ENCODE data around the gene RHD. TPM values are rescaled to one million over a fixed set of nuclear protein-coding genes. Genes with fewer than 3 reads are reported as not detected.

The RHD gene
- total RNA-seq, 4 donors from 2014 or later, result not detected

DNA sequence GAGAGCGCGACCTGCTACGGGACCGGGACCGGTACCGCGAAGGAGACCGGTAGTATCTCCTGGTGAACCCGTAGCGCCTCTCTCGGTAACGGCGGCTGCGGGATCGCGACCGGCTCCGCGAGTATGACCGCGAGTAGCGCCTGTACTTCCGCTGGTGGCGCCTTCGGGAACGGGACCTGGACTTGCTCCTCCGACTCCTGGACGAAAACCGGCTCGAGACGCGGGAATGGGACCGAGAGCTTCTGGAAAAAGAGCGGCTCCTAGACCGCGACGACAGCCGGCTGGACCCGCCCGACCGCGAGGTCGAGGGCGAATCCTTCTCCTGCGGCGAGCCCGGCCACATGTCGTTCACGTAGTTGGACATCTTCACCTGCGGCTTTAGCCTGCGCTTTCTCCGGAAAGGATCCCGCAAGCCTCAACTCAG is 25.7 kb upstream of the RHD start:
- Histone ChIP-seq H3K4me1 (peaks cover 18 to 24% of the 10 kb centered on the region in 2 donors), H3K27ac (peak overlapping the region; percentile 94 to 98 (median 97)), H3K9me3 (no peaks in the 10 kb centered on the region), H3K36me3 (peaks cover 38 to 45% of the 10 kb centered on the region in 2 donors), H3K27me3 (no peaks in the 10 kb centered on the region), H3K4me3 (replicated peaks in 1 of 3) (peak overlapping the region; percentile 67 to 96 (median 92))
- WGBS, 2 donors, result 0% methylated on average over 15 to 18 of the region's 53 CpGs
- TF ChIP-seq CTCF (IDR thresholded peaks at IDR 0.05) (no peak), POLR2A (IDR thresholded peaks at IDR 0.05) (no peak)
- DNase-seq, result peak; percentile 19 to 25
- intact Hi-C loops (cut with DNase I), result no loop called here

DNA sequence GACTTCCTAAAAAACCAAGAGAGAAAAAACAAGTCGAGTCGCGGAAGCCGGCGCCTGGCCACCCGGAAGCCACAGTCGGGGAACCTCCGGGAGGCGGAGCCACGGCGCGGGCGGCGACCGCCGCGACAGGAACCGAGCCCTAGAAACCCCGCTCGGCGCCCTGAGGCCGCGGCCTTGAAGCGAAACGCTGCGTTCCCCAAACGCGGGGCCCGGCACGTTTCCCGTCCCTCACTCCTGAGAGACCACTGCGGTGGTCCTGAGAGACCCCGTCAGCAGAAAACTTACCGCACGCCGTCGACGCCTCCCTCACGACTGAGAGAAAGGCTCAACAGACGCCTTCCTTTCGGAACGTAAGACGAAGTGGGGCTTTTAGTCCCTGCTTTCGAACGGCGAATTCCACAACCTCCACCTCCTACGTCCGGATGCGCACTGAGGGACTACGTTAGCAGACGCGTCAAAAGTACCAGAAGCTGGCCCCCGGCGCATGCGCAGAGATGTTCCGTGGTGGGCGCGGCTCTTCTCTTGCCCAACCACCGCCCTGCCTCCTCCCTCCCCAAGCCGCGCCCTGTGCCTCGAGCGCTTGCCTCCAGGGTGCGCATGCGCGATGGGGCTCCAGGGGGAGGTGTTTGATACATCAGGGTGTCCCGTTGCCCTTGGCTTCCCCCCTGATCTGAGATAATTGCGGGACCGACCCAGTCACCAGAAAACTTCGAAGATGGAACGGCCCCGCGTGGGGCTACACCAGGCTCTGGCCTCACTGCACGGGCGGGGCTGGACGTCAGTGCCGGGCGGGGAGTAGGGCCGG is 25.1 kb upstream of the RHD start, which contains the start of gene RSRP1:
RSRP1 (minus strand) TSS at position 431 of the 805 bp plus-strand sequence. CDS start 491 bp downstream, outside the sequence.
- Histone ChIP-seq H3K27me3 (no peaks in the 10 kb centered on the region), H3K4me1 (peaks cover 18 to 24% of the 10 kb centered on the region in 2 donors), H3K27ac (peak within 1 kb of the TSS; percentile 94 to 98 (median 97)), H3K36me3 (peaks cover 32 to 39% of the 10 kb centered on the region in 2 donors), H3K9me3 (no peaks in the 10 kb centered on the region), H3K4me3 (replicated peaks in 1 of 3) (peak within 1 kb of the TSS; percentile 67 to 96 (median 92))
- WGBS, 2 donors, result 0% methylated on average over 37 to 41 of the region's 79 CpGs
- DNase-seq, result peak; percentile 99 to 100
- TF ChIP-seq POLR2A (IDR thresholded peaks at IDR 0.05), result peak; percentile 98 to 99
- peak in 1 of 6 experiments; percentile 21 for TF ChIP-seq CTCF (IDR thresholded peaks at IDR 0.05)
- intact Hi-C loops (cut with DNase I), result no loop called here

DNA sequence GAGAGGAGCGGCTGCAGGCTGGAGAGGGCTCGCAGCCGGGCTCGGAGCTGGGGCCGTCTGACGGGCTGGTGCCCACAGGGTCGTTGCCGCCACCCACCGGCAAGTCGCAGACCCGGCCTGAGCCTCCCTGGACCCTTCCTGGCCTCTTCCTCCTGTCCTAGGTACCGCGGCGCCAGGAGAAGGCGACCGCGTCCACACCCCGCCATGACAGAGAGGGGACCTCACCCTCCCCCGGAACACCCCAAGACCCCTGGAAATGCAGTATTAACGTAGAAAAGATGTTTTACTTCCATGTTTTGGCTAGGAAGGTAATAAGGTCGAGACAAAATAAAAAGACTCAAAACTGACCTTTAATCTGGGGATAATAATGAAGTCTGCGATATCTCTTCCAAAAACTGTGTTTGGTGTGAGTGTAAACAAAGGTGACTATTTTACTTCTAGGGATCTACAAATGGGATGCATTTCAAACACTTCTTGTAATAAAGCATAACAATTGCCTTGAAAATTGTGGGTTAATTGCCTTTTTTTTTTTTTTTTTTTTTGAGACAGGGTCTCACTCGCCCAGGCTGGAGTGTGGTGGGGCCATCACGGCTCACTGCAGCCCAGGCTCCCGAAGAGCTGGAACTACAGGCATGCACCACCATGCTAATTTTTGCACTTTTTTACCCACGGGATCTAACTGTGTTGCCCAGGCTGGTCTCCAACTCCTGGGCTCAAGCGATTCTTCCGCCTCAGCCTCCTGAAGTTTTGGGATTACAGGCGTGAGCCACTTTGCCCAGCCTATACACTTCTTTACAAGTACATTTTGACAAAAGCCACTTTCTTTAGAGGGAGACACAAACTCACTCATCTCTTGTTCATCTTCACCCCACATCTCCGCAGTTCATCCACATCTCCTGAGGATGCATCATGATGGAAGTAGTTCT is 24.2 kb upstream of the RHD start:
- 29 to 30% methylated on average over 19 to 22 of the region's 30 CpGs for WGBS, 2 donors
- intact Hi-C loops (cut with DNase I), result no loop called here
- no peaks in the 10 kb centered on the region for H3K9me3 ChIP-seq
- no peaks in the 10 kb centered on the region for H3K27me3 ChIP-seq
- H3K4me1 ChIP-seq, result peaks cover 18 to 24% of the 10 kb centered on the region in 2 donors
- H3K36me3 ChIP-seq, result peaks cover 23 to 31% of the 10 kb centered on the region in 2 donors
- peak overlapping the region; percentile 37 to 96 (median 92) for H3K4me3 ChIP-seq (replicated peaks in 1 of 3)
- DNase-seq, result no peak
- peak overlapping the region; percentile 44 to 98 (median 94) for H3K27ac ChIP-seq
- TF ChIP-seq CTCF (IDR thresholded peaks at IDR 0.05) (peak in 1 of 6 experiments; percentile 1), POLR2A (IDR thresholded peaks at IDR 0.05) (no peak)

DNA sequence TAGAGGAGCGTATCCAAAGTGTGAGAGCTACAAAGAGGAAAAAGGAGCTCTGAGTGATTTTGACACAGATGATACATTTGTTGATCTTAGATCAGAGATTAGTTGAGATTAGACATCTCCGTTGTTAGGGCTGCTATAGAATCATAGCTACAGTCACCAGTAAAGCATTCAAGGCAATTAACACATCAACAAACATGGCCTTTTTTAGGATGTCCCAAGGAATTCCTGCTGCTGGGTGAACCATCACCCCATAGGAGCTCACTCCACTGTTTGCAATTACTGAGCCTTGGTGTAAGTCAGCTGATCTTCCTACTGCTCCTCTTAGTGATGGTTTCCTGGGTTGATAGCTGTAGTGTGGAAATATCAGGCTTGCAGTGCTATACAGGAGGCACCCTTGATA is 18.4 kb upstream of the RHD start:
- no peak overlapping the region for H3K27ac ChIP-seq
- H3K9me3 ChIP-seq, result no peaks in the 10 kb centered on the region
- no peaks in the 10 kb centered on the region for H3K27me3 ChIP-seq
- H3K4me3 ChIP-seq (replicated peaks in 1 of 3), result no peak overlapping the region
- no peak for TF ChIP-seq POLR2A (IDR thresholded peaks at IDR 0.05)
- no peak for TF ChIP-seq CTCF (IDR thresholded peaks at IDR 0.05)
- intact Hi-C loops (cut with DNase I), result loop anchor here (10.0 kb wide), 1 partner anchor 91 kb away; no protein-coding TSS in a partner anchor
- DNase-seq, result no peak
- H3K36me3 ChIP-seq, result no peaks in the 10 kb centered on the region
- peaks cover 0 to 16% of the 10 kb centered on the region in 2 donors for H3K4me1 ChIP-seq
- 89 to 92% methylated on average over 2 of the region's 2 CpGs for WGBS, 2 donors

All from thyroid gland (tissue), 4 donors.